Measurements from ENCODE around the gene PLCD4.

DNA sequence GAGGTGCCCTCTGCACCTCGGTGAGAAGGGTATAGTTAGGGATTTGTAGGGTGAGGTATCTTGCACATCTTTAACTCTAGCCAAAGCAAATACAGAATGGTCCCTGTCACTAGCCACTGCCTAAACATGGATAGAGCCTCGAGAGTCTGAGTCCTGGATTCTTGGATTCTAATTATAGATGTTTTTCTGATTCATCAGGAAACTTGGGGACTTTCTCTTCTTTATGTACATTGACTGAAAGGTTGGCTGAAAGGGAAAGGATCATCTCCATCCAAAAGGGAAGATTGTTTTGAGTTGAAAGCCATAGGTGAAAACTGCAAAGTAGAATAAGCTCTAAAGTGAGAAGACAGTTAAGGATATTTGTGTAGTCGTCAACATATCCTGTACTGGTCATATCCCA is 72.4 kb downstream of the PLCD4 start:
- TF ChIP-seq, protein P1, sequence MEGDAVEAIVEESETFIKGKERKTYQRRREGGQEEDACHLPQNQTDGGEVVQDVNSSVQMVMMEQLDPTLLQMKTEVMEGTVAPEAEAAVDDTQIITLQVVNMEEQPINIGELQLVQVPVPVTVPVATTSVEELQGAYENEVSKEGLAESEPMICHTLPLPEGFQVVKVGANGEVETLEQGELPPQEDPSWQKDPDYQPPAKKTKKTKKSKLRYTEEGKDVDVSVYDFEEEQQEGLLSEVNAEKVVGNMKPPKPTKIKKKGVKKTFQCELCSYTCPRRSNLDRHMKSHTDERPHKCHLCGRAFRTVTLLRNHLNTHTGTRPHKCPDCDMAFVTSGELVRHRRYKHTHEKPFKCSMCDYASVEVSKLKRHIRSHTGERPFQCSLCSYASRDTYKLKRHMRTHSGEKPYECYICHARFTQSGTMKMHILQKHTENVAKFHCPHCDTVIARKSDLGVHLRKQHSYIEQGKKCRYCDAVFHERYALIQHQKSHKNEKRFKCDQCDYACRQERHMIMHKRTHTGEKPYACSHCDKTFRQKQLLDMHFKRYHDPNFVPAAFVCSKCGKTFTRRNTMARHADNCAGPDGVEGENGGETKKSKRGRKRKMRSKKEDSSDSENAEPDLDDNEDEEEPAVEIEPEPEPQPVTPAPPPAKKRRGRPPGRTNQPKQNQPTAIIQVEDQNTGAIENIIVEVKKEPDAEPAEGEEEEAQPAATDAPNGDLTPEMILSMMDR (IDR thresholded peaks at IDR 0.05) = no peak
- TF ChIP-seq POLR2A (IDR thresholded peaks at IDR 0.05; ENCODE audit: low read length) = no peak

All from A549 (cell line).